GM12873 (cell line): Measurements from ENCODE around the gene RPP25L.

Experiments used
- CTCF ChIP-seq: IDR thresholded peaks from 2 replicates; pipeline ENCODE4 v1.5.1; 2012; ENCODE audit warnings: low read depth, mild to moderate bottlenecking, moderate library complexity, low read length, control low read depth; ENCODE audit not compliant: insufficient read depth; ENCODE audit errors: missing control alignments

Gene RPP25L

GRCh38 chr9:34653151-34654072, 41.5 kb upstream of the RPP25L start:
- no peak for TF ChIP-seq CTCF

- no peak for TF ChIP-seq CTCF
Measured at GRCh38 chr9:34652602-34653000, 40.7 kb upstream of the RPP25L start.

- TF ChIP-seq CTCF: no peak
Measured at GRCh38 chr9:34651876-34652601, 40.1 kb upstream of the RPP25L start, which contains the start of gene IL11RA. IL11RA (plus strand) TSS chr9:34652185; CDS start chr9:34655218, 3,033 bp downstream.

- no peak for TF ChIP-seq CTCF
Measured at GRCh38 chr9:34651321-34651720, 39.4 kb upstream of the RPP25L start.

GRCh38 chr9:34650816-34651215, 38.9 kb upstream of the RPP25L start:
- no peak for TF ChIP-seq CTCF

- no peak for TF ChIP-seq CTCF
Measured at GRCh38 chr9:34648673-34649072, 36.8 kb upstream of the RPP25L start.

- TF ChIP-seq CTCF: no peak
Measured at GRCh38 chr9:34647651-34648050, 35.8 kb upstream of the RPP25L start.
